Activated CD4-positive, alpha-beta T cell treated with anti-CD3 and anti-CD28 coated beads, Interleukin-2, amount 10 ng/mL, durations not matched to agents 7 days and 5 days (primary cell): ENCODE measurements around the gene PSMA5. TPM values are rescaled to one million over a fixed set of nuclear protein-coding genes. Genes with fewer than 3 reads are reported as not detected.
"Not testable (repeated sequence)": the region's sequence is repeated elsewhere in the genome, so short reads cannot be mapped to it uniquely, and the experiment has no call there.

ENCODE experiments used
- CTCF ChIA-PET: fragments of 350-600 bp; sonication (Branson Sonifier 250); formaldehyde crosslinking; loops from one replicate; lab custom pipeline; 2021; ENCODE audit warnings: antibody characterized with exemption; lab: Charles Lee
- POLR2A ChIA-PET: fragments of 350-600 bp; sonication (Branson Sonifier 250); formaldehyde crosslinking; loops from one replicate; lab custom pipeline; 2021; ENCODE audit warnings: antibody characterized with exemption; lab: Charles Lee
- DNase-seq: peaks from one replicate; pipeline ENCODE4 v3.0.0-alpha.2; 2020
- H3K27ac Mint-ChIP-seq: one replicate; pipeline ENCODE4 v1.8.0; 2021; ENCODE audit warnings: mild to moderate bottlenecking, moderate library complexity, mixed read lengths
- H3K27me3 Mint-ChIP-seq: one replicate; pipeline ENCODE4 v1.8.0; 2021; ENCODE audit warnings: mixed read lengths
- H3K36me3 Mint-ChIP-seq: one replicate; pipeline ENCODE4 v1.8.0; 2021; ENCODE audit warnings: low read depth, mixed read lengths
- H3K4me1 Mint-ChIP-seq: one replicate; pipeline ENCODE4 v1.8.0; 2021; ENCODE audit warnings: mixed read lengths
- H3K4me3 Mint-ChIP-seq: one replicate; pipeline ENCODE4 v1.8.0; 2021; ENCODE audit warnings: mild to moderate bottlenecking, moderate library complexity, mixed read lengths
- H3K9me3 Mint-ChIP-seq: one replicate; pipeline ENCODE4 v1.8.0; 2021; ENCODE audit warnings: mixed read lengths
- total RNA-seq, 2 experiments: library from RNA; stranded (reverse); gene quantifications; one replicate each; pipeline ENCODE4 v1.2.3, GENCODE V29; 2021

PSMA5 gene
- total RNA-seq, 2 experiments from 2014 or later: 157 to 174 TPM

- Mint-ChIP-seq H3K9me3 (peaks cover 14% of the 10 kb centered on the region), H3K36me3 (no peaks in the 10 kb centered on the region), H3K4me1 (no peaks in the 10 kb centered on the region), H3K27me3 (peaks cover 45% of the 10 kb centered on the region), H3K27ac (no peak overlapping the region), H3K4me3 (no peak overlapping the region)
- CTCF ChIA-PET: no interaction called here
- DNase-seq: no peak
- POLR2A ChIA-PET: no interaction called here
Observed at GRCh38 chr1:109457819-109458218, 31.6 kb upstream of the PSMA5 start.

DNA sequence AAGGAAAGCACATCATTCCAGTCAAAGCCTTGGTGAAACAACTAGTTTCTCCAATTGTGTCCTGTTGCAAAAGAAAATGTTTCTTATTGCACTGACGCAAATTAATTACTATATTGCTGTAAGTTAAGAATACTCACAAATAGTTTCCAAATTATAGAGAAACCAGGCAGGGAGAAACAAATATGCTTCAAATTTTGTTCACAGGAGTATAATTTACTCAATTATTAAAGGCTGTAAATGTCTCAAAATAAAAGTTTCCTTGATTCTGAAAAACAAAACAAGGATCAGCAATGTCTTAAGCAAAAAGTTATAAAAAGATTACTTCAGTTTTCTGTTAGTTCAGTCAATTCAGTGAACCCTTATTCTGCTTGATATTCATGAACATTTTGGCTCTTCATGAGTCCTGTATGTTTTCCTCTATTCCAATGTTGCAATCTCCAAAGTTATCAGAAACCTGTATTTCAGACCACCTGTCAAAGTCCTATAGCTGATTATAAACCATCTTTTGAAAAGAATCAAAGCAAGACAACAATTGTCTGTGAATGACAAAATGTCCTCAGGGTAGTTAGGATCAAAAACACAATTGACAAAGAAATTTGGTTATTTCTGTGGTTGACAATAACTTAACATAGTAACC lies 28.4 kb upstream of the PSMA5 start:
- Mint-ChIP-seq H3K27me3 (peaks cover 43% of the 10 kb centered on the region), H3K36me3 (no peaks in the 10 kb centered on the region), H3K4me1 (no peaks in the 10 kb centered on the region), H3K27ac (no peak overlapping the region), H3K4me3 (no peak overlapping the region), H3K9me3 (peaks cover 14% of the 10 kb centered on the region)
- ChIA-PET POLR2A (no interaction called here), CTCF (no interaction called here)
- no peak for DNase-seq

- no peaks in the 10 kb centered on the region for H3K9me3 Mint-ChIP-seq
- POLR2A ChIA-PET: no interaction called here
- no peaks in the 10 kb centered on the region for H3K36me3 Mint-ChIP-seq
- no peak overlapping the region for H3K27ac Mint-ChIP-seq
- no peak for DNase-seq
- H3K27me3 Mint-ChIP-seq: peaks cover 34% of the 10 kb centered on the region
- H3K4me3 Mint-ChIP-seq: no peak overlapping the region
- CTCF ChIA-PET: no interaction called here
- H3K4me1 Mint-ChIP-seq: no peaks in the 10 kb centered on the region
Observed at GRCh38 chr1:109447524-109447923, 21.3 kb upstream of the PSMA5 start.

GRCh38 chr1:109445949-109446695 lies 19.9 kb upstream of the PSMA5 start:
- CTCF ChIA-PET, H3K9me3 Mint-ChIP-seq, H3K36me3 Mint-ChIP-seq, H3K4me1 Mint-ChIP-seq, DNase-seq, POLR2A ChIA-PET, H3K4me3 Mint-ChIP-seq, H3K27ac Mint-ChIP-seq: not testable (repeated sequence)
- H3K27me3 Mint-ChIP-seq: peaks cover 32% of the 10 kb centered on the region

- Mint-ChIP-seq H3K27me3 (peaks cover 21% of the 10 kb centered on the region), H3K9me3 (no peaks in the 10 kb centered on the region), H3K36me3 (no peaks in the 10 kb centered on the region), H3K27ac (no peak overlapping the region), H3K4me1 (no peaks in the 10 kb centered on the region), H3K4me3 (no peak overlapping the region)
- ChIA-PET CTCF (no interaction called here), POLR2A (no interaction called here)
- no peak for DNase-seq
Observed at GRCh38 chr1:109444346-109444745, 18.1 kb upstream of the PSMA5 start.

- DNase-seq: no peak
- Mint-ChIP-seq H3K4me3 (no peak overlapping the region), H3K27me3 (peaks cover 17% of the 10 kb centered on the region), H3K9me3 (no peaks in the 10 kb centered on the region), H3K36me3 (no peaks in the 10 kb centered on the region), H3K4me1 (no peaks in the 10 kb centered on the region), H3K27ac (no peak overlapping the region)
- POLR2A ChIA-PET: no interaction called here
- CTCF ChIA-PET: no interaction called here
Observed at GRCh38 chr1:109443476-109443875, 17.2 kb upstream of the PSMA5 start.

DNA sequence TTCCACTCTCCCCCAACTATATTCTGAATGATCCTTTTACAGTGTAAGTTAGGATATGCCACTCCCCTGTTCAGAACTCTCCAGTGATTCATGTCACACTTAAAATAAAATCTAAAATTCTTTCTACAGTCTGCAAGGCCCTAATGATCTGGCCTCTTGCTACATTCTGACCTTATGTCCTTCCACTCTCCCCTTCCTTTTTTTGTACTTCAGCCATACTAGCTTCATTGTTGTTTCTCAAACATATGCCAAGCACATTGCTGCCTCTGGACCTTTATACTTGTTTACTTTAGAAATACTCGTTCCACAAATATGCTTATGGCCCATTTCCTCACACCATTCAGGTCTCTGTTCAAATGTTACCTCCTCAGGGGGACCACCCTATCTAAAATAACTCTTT lies 14.8 kb upstream of the PSMA5 start:
- Mint-ChIP-seq H3K36me3 (no peaks in the 10 kb centered on the region), H3K27me3 (peaks cover 9% of the 10 kb centered on the region), H3K27ac (no peak overlapping the region), H3K4me3 (no peak overlapping the region), H3K4me1 (no peaks in the 10 kb centered on the region), H3K9me3 (no peaks in the 10 kb centered on the region)
- ChIA-PET POLR2A (no interaction called here), CTCF (no interaction called here)
- no peak for DNase-seq

DNA sequence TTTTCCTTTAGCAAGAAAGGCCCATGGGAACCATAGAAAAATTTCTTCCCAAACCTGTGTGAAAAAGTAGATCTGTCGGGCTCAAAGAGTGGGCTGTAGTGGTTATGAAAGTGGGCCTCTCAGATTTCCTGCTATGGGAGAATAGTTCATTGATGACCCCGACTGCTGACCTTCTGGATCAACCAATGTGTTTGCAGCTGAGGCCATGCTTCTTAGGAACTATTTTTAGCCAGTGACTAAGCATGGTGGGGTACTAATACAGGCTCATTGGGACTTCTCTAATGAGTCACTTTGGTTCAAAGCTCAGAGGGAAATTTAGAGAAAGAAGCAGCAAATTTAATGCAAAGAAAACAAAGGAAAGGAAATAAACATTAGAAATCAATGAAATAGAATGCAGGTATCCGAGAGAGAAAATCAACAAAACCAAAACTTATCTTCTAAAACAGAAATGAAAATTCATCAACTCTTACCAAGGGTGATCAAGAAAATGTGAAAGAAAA lies 12.6 kb upstream of the PSMA5 start:
- Mint-ChIP-seq H3K36me3 (no peaks in the 10 kb centered on the region), H3K4me3 (no peak overlapping the region), H3K27ac (no peak overlapping the region), H3K9me3 (peaks cover 3% of the 10 kb centered on the region), H3K27me3 (no peaks in the 10 kb centered on the region), H3K4me1 (no peaks in the 10 kb centered on the region)
- POLR2A ChIA-PET: no interaction called here
- CTCF ChIA-PET: interaction anchor here (0.6 kb wide), 1 partner anchor 12 kb away, joined by 3 read pairs; no protein-coding TSS in a partner anchor
- DNase-seq: no peak

GRCh38 chr1:109434484-109434883 lies 8.2 kb upstream of the PSMA5 start:
- Mint-ChIP-seq H3K4me1 (no peaks in the 10 kb centered on the region), H3K27ac (no peak overlapping the region), H3K36me3 (no peaks in the 10 kb centered on the region), H3K9me3 (peaks cover 3% of the 10 kb centered on the region), H3K4me3 (no peak overlapping the region), H3K27me3 (no peaks in the 10 kb centered on the region)
- CTCF ChIA-PET: no interaction called here
- no peak for DNase-seq
- POLR2A ChIA-PET: no interaction called here

- H3K27ac Mint-ChIP-seq: no peak overlapping the region
- CTCF ChIA-PET: no interaction called here
- H3K36me3 Mint-ChIP-seq: no peaks in the 10 kb centered on the region
- no peak overlapping the region for H3K4me3 Mint-ChIP-seq
- no peak for DNase-seq
- peaks cover 1% of the 10 kb centered on the region for H3K4me1 Mint-ChIP-seq
- POLR2A ChIA-PET: no interaction called here
- H3K9me3 Mint-ChIP-seq: peaks cover 3% of the 10 kb centered on the region
- H3K27me3 Mint-ChIP-seq: no peaks in the 10 kb centered on the region
Observed at GRCh38 chr1:109433322-109433721, 7.1 kb upstream of the PSMA5 start.

- Mint-ChIP-seq H3K36me3 (no peaks in the 10 kb centered on the region), H3K27me3 (no peaks in the 10 kb centered on the region), H3K9me3 (peaks cover 3% of the 10 kb centered on the region), H3K4me1 (peaks cover 9% of the 10 kb centered on the region), H3K27ac (no peak overlapping the region), H3K4me3 (no peak overlapping the region)
- CTCF ChIA-PET: no interaction called here
- POLR2A ChIA-PET: no interaction called here
- no peak for DNase-seq
Observed at GRCh38 chr1:109432336-109432735, 6.1 kb upstream of the PSMA5 start.

DNA sequence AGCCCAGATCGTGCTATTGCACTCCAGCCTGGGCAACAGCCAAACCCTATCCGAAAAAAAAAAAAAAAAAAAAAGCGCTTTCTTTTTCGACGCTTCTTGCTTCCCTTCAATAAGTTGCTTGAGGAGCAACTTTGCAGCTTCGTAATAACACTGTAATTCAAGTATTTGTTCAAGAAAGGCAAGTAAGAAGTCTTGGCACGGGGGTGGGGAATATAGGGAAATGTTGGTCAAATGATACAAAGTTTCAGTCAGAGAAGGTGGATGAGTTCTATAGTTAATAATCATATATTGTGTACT lies 871 bp upstream of the PSMA5 start:
- POLR2A ChIA-PET: interaction anchor here (0.8 kb wide), 1 partner anchor 161 kb away, joined by 7 read pairs; no protein-coding TSS in a partner anchor
- H3K27me3 Mint-ChIP-seq: no peaks in the 10 kb centered on the region
- H3K4me1 Mint-ChIP-seq: peaks cover 36% of the 10 kb centered on the region
- peak overlapping the region; percentile 94 for H3K4me3 Mint-ChIP-seq
- CTCF ChIA-PET: interaction anchor here (0.7 to 3.6 kb wide), 5 partner anchors 11 to 602 kb away, joined by 3 to 12 read pairs (median 3); no protein-coding TSS in a partner anchor
- no peak for DNase-seq
- H3K36me3 Mint-ChIP-seq: peaks cover 19% of the 10 kb centered on the region
- no peaks in the 10 kb centered on the region for H3K9me3 Mint-ChIP-seq
- peak overlapping the region; percentile 97 for H3K27ac Mint-ChIP-seq
